HG03354 (cell line): Measurements from ENCODE around the gene CCNG1.

Experiments
- ATAC-seq: cut with Tn5 transposase; IDR thresholded peaks from one replicate; pipeline ENCODE4 v1.9.1; 2021; ENCODE audit warnings: mild to moderate bottlenecking; ENCODE audit not compliant: unreplicated experiment, poor library complexity, severe bottlenecking

The CCNG1 gene

GRCh38 chr5:163478126-163478981 is 41.0 kb downstream of the CCNG1 start:
- ATAC-seq: no peak

GRCh38 chr5:163478982-163479271 is 41.5 kb downstream of the CCNG1 start:
- ATAC-seq: no peak

GRCh38 chr5:163489055-163489744 is 51.8 kb downstream of the CCNG1 start:
- no peak for ATAC-seq

- no peak for ATAC-seq
These were observed 52.3 kb downstream of the CCNG1 start for GRCh38 chr5:163489745-163490075.
